ENCODE results near the gene CYB5RL. TPM values are rescaled to one million over a fixed set of nuclear protein-coding genes. Genes with fewer than 3 reads are reported as not detected.
A peak's percentile ranks its signal among the peaks of the same experiment; 100 is the strongest.

CYB5RL gene, protein sequence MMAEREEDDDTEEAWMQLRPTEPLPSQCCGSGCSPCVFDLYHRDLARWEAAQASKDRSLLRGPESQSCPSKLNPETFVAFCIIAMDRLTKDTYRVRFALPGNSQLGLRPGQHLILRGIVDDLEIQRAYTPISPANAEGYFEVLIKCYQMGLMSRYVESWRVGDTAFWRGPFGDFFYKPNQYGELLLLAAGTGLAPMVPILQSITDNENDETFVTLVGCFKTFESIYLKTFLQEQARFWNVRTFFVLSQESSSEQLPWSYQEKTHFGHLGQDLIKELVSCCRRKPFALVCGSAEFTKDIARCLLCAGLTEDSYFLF
- total RNA-seq (8.1 TPM), polyA plus RNA-seq (ENCODE audit: insufficient read depth, low read depth, low replicate concordance) (3.9 TPM)
- long read RNA-seq, donor 1: 0 reads
- long read RNA-seq, donor 2: 0 reads
- long read RNA-seq, donor 3: 0 reads
- long read RNA-seq, donor 4: 0 reads
- long read RNA-seq, donor 5: 0 reads
- long read RNA-seq, donor 6: 0 reads
- long read RNA-seq, donor 7, partial matches to known transcripts: 2 of 5 reads
- long read RNA-seq, donor 7, other reads (novel, unspliced or antisense): 3 of 5 reads
- long read RNA-seq, donor 8: 0 reads
- long read RNA-seq, donor 9: 0 reads
- long read RNA-seq, donor 10: 0 reads

DNA sequence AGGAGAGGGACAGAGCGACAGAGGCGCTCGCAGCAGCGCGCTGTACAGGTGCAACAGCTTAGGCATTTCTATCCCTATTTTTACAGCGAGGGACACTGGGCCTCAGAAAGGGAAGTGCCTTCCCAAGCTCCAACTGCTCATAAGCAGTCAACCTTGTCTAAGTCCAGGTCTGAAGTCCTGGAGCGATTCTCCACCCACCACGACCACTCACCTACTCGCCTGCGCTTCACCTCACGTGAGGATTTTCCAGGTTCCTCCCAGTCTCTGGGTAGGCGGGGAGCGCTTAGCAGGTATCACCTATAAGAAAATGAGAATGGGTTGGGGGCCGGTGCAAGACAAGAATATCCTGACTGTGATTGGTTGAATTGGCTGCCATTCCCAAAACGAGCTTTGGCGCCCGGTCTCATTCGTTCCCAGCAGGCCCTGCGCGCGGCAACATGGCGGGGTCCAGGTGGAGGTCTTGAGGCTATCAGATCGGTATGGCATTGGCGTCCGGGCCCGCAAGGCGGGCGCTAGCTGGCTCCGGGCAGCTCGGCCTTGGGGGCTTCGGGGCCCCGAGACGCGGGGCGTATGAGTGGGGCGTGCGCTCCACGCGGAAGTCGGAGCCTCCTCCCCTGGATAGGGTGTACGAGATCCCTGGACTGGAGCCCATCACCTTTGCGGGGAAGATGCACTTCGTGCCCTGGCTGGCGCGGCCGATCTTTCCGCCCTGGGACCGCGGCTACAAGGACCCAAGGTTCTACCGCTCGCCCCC lies at the start of gene CYB5RL, which contains the start of gene MRPL37:
CYB5RL (minus strand) TSS at position 266 of the 754 bp plus-strand sequence. CDS start 4,414 bp downstream, outside the sequence.
MRPL37 (plus strand) TSS at position 403 of the 754 bp plus-strand sequence; CDS start at position 480, 77 bp downstream.
- peak within 1 kb of the TSS; percentile 9 to 52 for H3K27ac ChIP-seq (ENCODE audit: low read depth in 2 of 2, low read length in 2 of 2)
- H3K4me1 ChIP-seq (ENCODE audit: control insufficient read depth in 2 of 3, insufficient read depth in 2 of 3, low read depth in 1 of 3, low read length in 3 of 3): peaks cover 7 to 18% (median 9%) of the 10 kb centered on the region in 3 donors
- peak within 1 kb of the TSS; percentile 74 to 90 (median 86) for H3K4me3 ChIP-seq (ENCODE audit: low read length in 3 of 3)
- H3K9me3 ChIP-seq (ENCODE audit: control insufficient read depth in 2 of 3, insufficient read depth in 1 of 3, low read length in 3 of 3): no peaks in the 10 kb centered on the region
- DNase-seq: peak; percentile 94 to 99 (median 96)
- TF ChIP-seq, protein P1, sequence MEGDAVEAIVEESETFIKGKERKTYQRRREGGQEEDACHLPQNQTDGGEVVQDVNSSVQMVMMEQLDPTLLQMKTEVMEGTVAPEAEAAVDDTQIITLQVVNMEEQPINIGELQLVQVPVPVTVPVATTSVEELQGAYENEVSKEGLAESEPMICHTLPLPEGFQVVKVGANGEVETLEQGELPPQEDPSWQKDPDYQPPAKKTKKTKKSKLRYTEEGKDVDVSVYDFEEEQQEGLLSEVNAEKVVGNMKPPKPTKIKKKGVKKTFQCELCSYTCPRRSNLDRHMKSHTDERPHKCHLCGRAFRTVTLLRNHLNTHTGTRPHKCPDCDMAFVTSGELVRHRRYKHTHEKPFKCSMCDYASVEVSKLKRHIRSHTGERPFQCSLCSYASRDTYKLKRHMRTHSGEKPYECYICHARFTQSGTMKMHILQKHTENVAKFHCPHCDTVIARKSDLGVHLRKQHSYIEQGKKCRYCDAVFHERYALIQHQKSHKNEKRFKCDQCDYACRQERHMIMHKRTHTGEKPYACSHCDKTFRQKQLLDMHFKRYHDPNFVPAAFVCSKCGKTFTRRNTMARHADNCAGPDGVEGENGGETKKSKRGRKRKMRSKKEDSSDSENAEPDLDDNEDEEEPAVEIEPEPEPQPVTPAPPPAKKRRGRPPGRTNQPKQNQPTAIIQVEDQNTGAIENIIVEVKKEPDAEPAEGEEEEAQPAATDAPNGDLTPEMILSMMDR (IDR thresholded peaks at IDR 0.05; ENCODE audit: borderline replicate concordance, extremely low read depth, insufficient read depth): no peak
- H3K9ac ChIP-seq (ENCODE audit: low read length in 3 of 3): peak within 1 kb of the TSS; percentile 50 to 70 (median 68)
- peak; percentile 85 for FAIRE-seq
- peaks cover 0 to 12% (median 4%) of the 10 kb centered on the region in 3 donors for H3K36me3 ChIP-seq (ENCODE audit: control insufficient read depth in 2 of 3, insufficient read depth in 3 of 3, low read length in 3 of 3)
- intact Hi-C loops (cut with DNase I): no loop called here
- no peaks in the 10 kb centered on the region for H3K27me3 ChIP-seq (ENCODE audit: control insufficient read depth, insufficient read depth, low read length)

DNA sequence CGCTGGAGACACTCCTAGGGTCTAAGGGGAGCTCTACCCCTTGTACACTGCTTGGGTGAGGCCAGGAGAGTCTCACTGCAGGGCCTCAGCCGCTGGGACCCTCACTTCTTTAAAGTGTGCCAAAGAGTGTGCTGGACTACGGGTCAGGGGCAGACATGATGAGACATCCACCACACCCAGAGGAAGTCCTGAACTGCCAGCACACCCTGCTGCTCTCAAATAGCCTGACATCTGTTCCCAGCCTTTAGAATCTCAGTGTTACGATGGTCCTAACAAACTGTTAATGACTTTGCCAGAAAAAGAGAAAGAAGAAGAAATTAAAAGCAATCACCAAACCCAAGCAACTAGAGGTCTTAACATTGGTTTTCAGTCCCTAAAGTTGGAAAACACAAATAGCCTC lies 49.1 kb upstream of the CYB5RL start:
- peaks cover 0 to 14% (median 10%) of the 10 kb centered on the region in 3 donors for H3K36me3 ChIP-seq (ENCODE audit: control insufficient read depth in 2 of 3, insufficient read depth in 3 of 3, low read length in 3 of 3)
- no peak overlapping the region for H3K4me3 ChIP-seq (ENCODE audit: low read length in 3 of 3)
- H3K9me3 ChIP-seq (ENCODE audit: control insufficient read depth in 2 of 3, insufficient read depth in 1 of 3, low read length in 3 of 3): no peaks in the 10 kb centered on the region
- TF ChIP-seq, protein P1 (IDR thresholded peaks at IDR 0.05; ENCODE audit: borderline replicate concordance, extremely low read depth, insufficient read depth): no peak
- no peak overlapping the region for H3K9ac ChIP-seq (ENCODE audit: low read length in 3 of 3)
- H3K27me3 ChIP-seq (ENCODE audit: control insufficient read depth, insufficient read depth, low read length): no peaks in the 10 kb centered on the region
- FAIRE-seq (no peak), DNase-seq (no peak)
- intact Hi-C loops (cut with DNase I): no loop called here
- no peaks in the 10 kb centered on the region for H3K4me1 ChIP-seq (ENCODE audit: control insufficient read depth in 2 of 3, insufficient read depth in 2 of 3, low read depth in 1 of 3, low read length in 3 of 3)
- H3K27ac ChIP-seq (ENCODE audit: low read depth in 2 of 2, low read length in 2 of 2): no peak overlapping the region

DNA sequence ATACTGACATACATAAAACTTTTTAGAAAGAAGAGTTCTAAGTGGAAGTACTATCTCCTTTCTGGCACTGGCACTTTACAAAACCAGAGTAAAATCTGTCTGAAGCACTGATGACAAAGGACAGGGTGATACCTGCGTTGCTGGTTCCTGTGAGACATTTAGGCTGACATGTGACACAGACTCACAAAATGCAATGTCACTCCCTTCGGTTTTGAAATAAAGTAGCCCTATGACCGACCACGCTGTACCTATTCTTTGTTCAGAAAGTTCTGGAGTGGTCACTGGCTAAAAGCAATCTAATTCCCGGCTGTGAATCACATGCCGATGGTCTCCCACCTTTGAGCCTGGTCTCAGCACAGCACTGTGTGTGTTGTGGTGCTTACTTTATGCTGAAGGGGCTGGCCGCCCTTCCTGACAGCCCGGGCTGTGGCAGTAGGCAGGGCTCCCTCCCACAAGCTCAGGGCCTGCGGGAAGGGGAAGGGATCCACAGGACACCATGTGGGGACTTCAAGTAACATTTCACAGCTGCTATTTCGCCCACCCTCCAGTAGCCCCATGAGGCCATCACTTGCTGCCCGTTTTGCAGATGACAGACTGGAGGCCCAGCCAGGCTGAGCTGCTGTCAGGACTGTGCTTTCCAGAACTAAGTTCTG lies 48.2 kb upstream of the CYB5RL start:
- H3K9ac ChIP-seq (ENCODE audit: low read length in 3 of 3): no peak overlapping the region
- intact Hi-C loops (cut with DNase I): no loop called here
- H3K36me3 ChIP-seq (ENCODE audit: control insufficient read depth in 2 of 3, insufficient read depth in 3 of 3, low read length in 3 of 3): peaks cover 0 to 18% (median 12%) of the 10 kb centered on the region in 3 donors
- H3K27me3 ChIP-seq (ENCODE audit: control insufficient read depth, insufficient read depth, low read length): no peaks in the 10 kb centered on the region
- TF ChIP-seq, protein P1 (IDR thresholded peaks at IDR 0.05; ENCODE audit: borderline replicate concordance, extremely low read depth, insufficient read depth): no peak
- H3K27ac ChIP-seq (ENCODE audit: low read depth in 2 of 2, low read length in 2 of 2): no peak overlapping the region
- FAIRE-seq (no peak), DNase-seq (no peak)
- no peaks in the 10 kb centered on the region for H3K9me3 ChIP-seq (ENCODE audit: control insufficient read depth in 2 of 3, insufficient read depth in 1 of 3, low read length in 3 of 3)
- no peak overlapping the region for H3K4me3 ChIP-seq (ENCODE audit: low read length in 3 of 3)
- H3K4me1 ChIP-seq (ENCODE audit: control insufficient read depth in 2 of 3, insufficient read depth in 2 of 3, low read depth in 1 of 3, low read length in 3 of 3): no peaks in the 10 kb centered on the region

Measured in kidney (tissue), 22 donors.